GM12878 (cell line): ENCODE measurements around the gene CPT2. TPM values are rescaled to one million over a fixed set of nuclear protein-coding genes. Genes with fewer than 3 reads are reported as not detected.

ENCODE experiments used
- EED ChIP-seq: sonication (generic); IDR thresholded peaks from 2 replicates; pipeline ENCODE4 v1.6.1; 2016; ENCODE audit warnings: antibody characterized with exemption, low read depth
- FOXK2 ChIP-seq: fragments of 450-650 bp; IDR thresholded peaks from 2 replicates; pipeline ENCODE4 v1.6.1; 2017; ENCODE audit warnings: mild to moderate bottlenecking, moderate library complexity
- MYB ChIP-seq: fragments of 150-350 bp; IDR thresholded peaks from 2 replicates; pipeline ENCODE4 v1.6.1; 2014; ENCODE audit warnings: mild to moderate bottlenecking, low read depth, low read length, borderline replicate concordance
- NFIC ChIP-seq: IDR thresholded peaks from 2 replicates; pipeline ENCODE4 v1.6.1; 2012; ENCODE audit warnings: low read depth, mild to moderate bottlenecking, inconsistent platforms, low read length, moderate library complexity
- NFYB ChIP-seq: IDR thresholded peaks from 2 replicates; pipeline ENCODE4 v1.6.1; 2011; ENCODE audit warnings: low read depth, mild to moderate bottlenecking, low read length, improper control_type of control experiment, moderate library complexity; ENCODE audit not compliant: insufficient read depth
- POLR2AphosphoS2 ChIP-seq: IDR thresholded peaks from 2 replicates; pipeline ENCODE4 v1.6.1; 2011; ENCODE audit warnings: low read depth, mild to moderate bottlenecking, low read length, improper control_type of control experiment, moderate library complexity
- RAD51 ChIP-seq: fragments of 450-650 bp; IDR thresholded peaks from 2 replicates; pipeline ENCODE4 v1.6.1; 2016; ENCODE audit warnings: moderate library complexity, mild to moderate bottlenecking, inconsistent platforms
- RELA ChIP-seq: fragments of 450-650 bp; IDR thresholded peaks from 2 replicates; pipeline ENCODE4 v1.8.0; 2014; ENCODE audit warnings: borderline replicate concordance; ENCODE audit not compliant: partially characterized antibody
- SMC3 ChIP-seq: IDR thresholded peaks from 2 replicates; pipeline ENCODE4 v1.6.1; 2011; ENCODE audit warnings: low read length, improper control_type of control experiment, borderline replicate concordance
- SREBF2 ChIP-seq: IDR thresholded peaks from 2 replicates; pipeline ENCODE4 v1.6.1; 2012; ENCODE audit warnings: mild to moderate bottlenecking, low read length
- STAT1 ChIP-seq: fragments of 450-650 bp; conservative IDR thresholded peaks from 2 replicates; pipeline ENCODE4 v1.6.1; 2014; ENCODE audit warnings: antibody characterized with exemption, mild to moderate bottlenecking
- polyA plus RNA-seq, 11 experiments: library from polyadenylated mRNA; depleted of rRNA in 4 of 11; unstranded in 6 of 11; stranded (reverse) in 5 of 11; fragments of >200 nt; fragmentation: Nextera tagmentation in 4 of 11; fragmentation: Illumina TruSeq in 1 of 11; extraction: Ambion mirVana in 4 of 11; extraction: Trizol in 1 of 11; gene quantifications; 1 replicate in 1 of 11; 2 replicates in 10 of 11; pipeline versions ENCODE4 v1.2.1 to v1.2.3, GENCODE V29; 2011 to 2016; ENCODE audit warnings: inconsistent platforms in 2 of 11, missing spikeins in 2 of 11, low read depth in 1 of 11
- total RNA-seq, 4 experiments: library from RNA; depleted of rRNA in 3 of 4; stranded (reverse); fragments of >200 nt in 3 of 4; fragmentation: Illumina TruSeq in 1 of 4; extraction: Trizol in 1 of 4; gene quantifications; 2 replicates each; pipeline versions ENCODE4 v1.2.1 to v1.2.3, GENCODE V29; 2013 to 2021
- TF ChIP-seq, protein P1 (sequence below): fragments of 450-650 bp; IDR thresholded peaks from 2 replicates; pipeline ENCODE4 v1.6.1; 2018; ENCODE audit warnings: borderline replicate concordance, mild to moderate bottlenecking; ENCODE audit not compliant: partially characterized antibody
- TF ChIP-seq, protein P2 (sequence below): fragments of 450-650 bp; formaldehyde crosslinking; IDR thresholded peaks from 2 replicates; pipeline ENCODE4 v1.4.0; 2020; ENCODE audit warnings: mild to moderate bottlenecking, moderate library complexity
- TF ChIP-seq, protein P3 (sequence below): fragments of 450-650 bp; IDR thresholded peaks from 2 replicates; pipeline ENCODE4 v1.6.1; 2016; ENCODE audit warnings: mild to moderate bottlenecking, moderate library complexity, borderline replicate concordance
- TF ChIP-seq, protein P4 (sequence below): IDR thresholded peaks from 2 replicates; pipeline ENCODE4 v1.6.1; 2011; ENCODE audit warnings: low read depth, low read length, improper control_type of control experiment, borderline replicate concordance

Gene CPT2
- total and polyA plus RNA-seq, 10 of the 15 experiments (the other 5 are each of a cell fraction or from before 2014, with no cell fraction given): 10.1 to 36.2 (median 26.3) TPM

DNA sequence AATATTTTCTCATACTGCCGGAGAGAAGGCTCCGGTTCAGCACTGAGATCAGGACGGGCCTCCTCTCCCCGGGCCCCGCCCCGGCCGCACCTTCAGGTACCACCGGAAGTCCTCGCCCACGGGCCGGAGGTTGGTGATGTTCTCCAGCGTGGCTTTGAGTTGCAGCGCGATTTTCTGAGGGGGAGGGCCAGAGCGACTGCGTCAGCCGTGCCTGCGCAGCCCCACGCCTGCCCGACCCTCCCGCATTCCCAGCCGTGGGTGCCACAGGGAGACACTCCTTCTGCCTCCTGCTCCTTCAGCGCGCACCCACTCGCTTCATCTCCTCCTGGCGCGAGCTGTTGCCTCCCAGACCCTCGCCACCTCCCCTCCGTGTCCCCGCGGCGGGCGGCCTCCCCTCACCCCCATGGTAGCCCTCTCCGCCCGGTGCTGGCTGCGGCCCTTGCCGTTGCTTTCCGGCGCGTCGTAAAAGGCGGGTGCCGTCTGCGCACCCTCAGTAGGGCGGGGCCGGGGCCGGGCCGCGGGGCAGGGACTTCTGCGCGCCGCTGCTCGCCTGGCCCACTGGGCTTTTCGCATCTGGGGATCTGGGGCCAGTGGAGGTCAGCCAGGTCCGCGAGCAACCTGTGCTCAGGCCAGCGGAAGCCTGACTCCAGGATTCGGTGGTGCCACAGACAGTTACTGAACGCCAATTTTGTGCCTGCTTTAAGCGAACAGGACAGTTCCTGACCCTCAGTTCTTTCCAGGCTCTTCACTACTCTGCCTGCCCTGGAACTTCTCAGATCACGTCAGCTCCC is 23.7 kb downstream of the CPT2 start, which contains the start of gene CZIB (continued):
- TF ChIP-seq, protein P1, sequence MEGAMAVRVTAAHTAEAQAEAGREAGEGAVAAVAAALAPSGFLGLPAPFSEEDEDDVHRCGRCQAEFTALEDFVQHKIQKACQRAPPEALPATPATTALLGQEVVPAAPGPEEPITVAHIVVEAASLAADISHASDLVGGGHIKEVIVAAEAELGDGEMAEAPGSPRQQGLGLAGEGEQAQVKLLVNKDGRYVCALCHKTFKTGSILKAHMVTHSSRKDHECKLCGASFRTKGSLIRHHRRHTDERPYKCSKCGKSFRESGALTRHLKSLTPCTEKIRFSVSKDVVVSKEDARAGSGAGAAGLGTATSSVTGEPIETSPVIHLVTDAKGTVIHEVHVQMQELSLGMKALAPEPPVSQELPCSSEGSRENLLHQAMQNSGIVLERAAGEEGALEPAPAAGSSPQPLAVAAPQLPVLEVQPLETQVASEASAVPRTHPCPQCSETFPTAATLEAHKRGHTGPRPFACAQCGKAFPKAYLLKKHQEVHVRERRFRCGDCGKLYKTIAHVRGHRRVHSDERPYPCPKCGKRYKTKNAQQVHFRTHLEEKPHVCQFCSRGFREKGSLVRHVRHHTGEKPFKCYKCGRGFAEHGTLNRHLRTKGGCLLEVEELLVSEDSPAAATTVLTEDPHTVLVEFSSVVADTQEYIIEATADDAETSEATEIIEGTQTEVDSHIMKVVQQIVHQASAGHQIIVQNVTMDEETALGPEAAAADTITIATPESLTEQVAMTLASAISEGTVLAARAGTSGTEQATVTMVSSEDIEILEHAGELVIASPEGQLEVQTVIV: peak; percentile 99
- TF ChIP-seq RAD51 (no peak), NFYB (no peak), MYB (no peak), SMC3 (no peak), NFIC (no peak), EED (peak; percentile 17; the same call in 1 of the 2 replicates), RELA (peak; percentile 77), FOXK2 (no peak), POLR2AphosphoS2 (peak; percentile 96), STAT1 (no peak), SREBF2 (no peak)
- TF ChIP-seq, protein P2, sequence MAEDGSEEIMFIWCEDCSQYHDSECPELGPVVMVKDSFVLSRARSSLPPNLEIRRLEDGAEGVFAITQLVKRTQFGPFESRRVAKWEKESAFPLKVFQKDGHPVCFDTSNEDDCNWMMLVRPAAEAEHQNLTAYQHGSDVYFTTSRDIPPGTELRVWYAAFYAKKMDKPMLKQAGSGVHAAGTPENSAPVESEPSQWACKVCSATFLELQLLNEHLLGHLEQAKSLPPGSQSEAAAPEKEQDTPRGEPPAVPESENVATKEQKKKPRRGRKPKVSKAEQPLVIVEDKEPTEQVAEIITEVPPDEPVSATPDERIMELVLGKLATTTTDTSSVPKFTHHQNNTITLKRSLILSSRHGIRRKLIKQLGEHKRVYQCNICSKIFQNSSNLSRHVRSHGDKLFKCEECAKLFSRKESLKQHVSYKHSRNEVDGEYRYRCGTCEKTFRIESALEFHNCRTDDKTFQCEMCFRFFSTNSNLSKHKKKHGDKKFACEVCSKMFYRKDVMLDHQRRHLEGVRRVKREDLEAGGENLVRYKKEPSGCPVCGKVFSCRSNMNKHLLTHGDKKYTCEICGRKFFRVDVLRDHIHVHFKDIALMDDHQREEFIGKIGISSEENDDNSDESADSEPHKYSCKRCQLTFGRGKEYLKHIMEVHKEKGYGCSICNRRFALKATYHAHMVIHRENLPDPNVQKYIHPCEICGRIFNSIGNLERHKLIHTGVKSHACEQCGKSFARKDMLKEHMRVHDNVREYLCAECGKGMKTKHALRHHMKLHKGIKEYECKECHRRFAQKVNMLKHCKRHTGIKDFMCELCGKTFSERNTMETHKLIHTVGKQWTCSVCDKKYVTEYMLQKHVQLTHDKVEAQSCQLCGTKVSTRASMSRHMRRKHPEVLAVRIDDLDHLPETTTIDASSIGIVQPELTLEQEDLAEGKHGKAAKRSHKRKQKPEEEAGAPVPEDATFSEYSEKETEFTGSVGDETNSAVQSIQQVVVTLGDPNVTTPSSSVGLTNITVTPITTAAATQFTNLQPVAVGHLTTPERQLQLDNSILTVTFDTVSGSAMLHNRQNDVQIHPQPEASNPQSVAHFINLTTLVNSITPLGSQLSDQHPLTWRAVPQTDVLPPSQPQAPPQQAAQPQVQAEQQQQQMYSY (CRISPR knock-in tag): no peak
- TF ChIP-seq, protein P3, sequence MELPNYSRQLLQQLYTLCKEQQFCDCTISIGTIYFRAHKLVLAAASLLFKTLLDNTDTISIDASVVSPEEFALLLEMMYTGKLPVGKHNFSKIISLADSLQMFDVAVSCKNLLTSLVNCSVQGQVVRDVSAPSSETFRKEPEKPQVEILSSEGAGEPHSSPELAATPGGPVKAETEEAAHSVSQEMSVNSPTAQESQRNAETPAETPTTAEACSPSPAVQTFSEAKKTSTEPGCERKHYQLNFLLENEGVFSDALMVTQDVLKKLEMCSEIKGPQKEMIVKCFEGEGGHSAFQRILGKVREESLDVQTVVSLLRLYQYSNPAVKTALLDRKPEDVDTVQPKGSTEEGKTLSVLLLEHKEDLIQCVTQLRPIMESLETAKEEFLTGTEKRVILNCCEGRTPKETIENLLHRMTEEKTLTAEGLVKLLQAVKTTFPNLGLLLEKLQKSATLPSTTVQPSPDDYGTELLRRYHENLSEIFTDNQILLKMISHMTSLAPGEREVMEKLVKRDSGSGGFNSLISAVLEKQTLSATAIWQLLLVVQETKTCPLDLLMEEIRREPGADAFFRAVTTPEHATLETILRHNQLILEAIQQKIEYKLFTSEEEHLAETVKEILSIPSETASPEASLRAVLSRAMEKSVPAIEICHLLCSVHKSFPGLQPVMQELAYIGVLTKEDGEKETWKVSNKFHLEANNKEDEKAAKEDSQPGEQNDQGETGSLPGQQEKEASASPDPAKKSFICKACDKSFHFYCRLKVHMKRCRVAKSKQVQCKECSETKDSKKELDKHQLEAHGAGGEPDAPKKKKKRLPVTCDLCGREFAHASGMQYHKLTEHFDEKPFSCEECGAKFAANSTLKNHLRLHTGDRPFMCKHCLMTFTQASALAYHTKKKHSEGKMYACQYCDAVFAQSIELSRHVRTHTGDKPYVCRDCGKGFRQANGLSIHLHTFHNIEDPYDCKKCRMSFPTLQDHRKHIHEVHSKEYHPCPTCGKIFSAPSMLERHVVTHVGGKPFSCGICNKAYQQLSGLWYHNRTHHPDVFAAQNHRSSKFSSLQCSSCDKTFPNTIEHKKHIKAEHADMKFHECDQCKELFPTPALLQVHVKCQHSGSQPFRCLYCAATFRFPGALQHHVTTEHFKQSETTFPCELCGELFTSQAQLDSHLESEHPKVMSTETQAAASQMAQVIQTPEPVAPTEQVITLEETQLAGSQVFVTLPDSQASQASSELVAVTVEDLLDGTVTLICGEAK: peak; percentile 64; the same call in 1 of the 2 replicates
- TF ChIP-seq, protein P4, sequence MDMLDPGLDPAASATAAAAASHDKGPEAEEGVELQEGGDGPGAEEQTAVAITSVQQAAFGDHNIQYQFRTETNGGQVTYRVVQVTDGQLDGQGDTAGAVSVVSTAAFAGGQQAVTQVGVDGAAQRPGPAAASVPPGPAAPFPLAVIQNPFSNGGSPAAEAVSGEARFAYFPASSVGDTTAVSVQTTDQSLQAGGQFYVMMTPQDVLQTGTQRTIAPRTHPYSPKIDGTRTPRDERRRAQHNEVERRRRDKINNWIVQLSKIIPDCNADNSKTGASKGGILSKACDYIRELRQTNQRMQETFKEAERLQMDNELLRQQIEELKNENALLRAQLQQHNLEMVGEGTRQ: no peak
